H9 (cell line): ENCODE measurements around the gene CAPN5. TPM values are rescaled to one million over a fixed set of nuclear protein-coding genes. Genes with fewer than 3 reads are reported as not detected.

Experiments
- DNase-seq: peaks from one replicate; pipeline ENCODE4 v3.0.0-alpha.2; 2017
- H2AFZ ChIP-seq: one replicate; pipeline ENCODE4 v1.6.1; 2013; ENCODE audit warnings: mild to moderate bottlenecking, low read length, control low read depth, moderate library complexity
- H2AK5ac ChIP-seq: 2 replicates; pipeline ENCODE4 v1.6.1; 2013; ENCODE audit warnings: low read length, control low read depth, mixed read lengths; ENCODE audit not compliant: insufficient read length
- H2BK120ac ChIP-seq: one replicate; pipeline ENCODE4 v1.6.1; 2013; ENCODE audit warnings: low read depth, mild to moderate bottlenecking, low read length, control low read depth, inconsistent platforms; ENCODE audit not compliant: poor library complexity, severe bottlenecking
- H2BK12ac ChIP-seq: 2 replicates; pipeline ENCODE4 v1.6.1; 2013; ENCODE audit warnings: low read length, control low read depth, mixed read lengths, low read depth; ENCODE audit not compliant: insufficient read length
- H2BK15ac ChIP-seq: 2 replicates; pipeline ENCODE4 v1.6.1; 2013; ENCODE audit warnings: low read depth, low read length, control low read depth
- H2BK20ac ChIP-seq: one replicate; pipeline ENCODE4 v1.6.1; 2013; ENCODE audit warnings: low read depth, mild to moderate bottlenecking, low read length, control low read depth, inconsistent platforms; ENCODE audit not compliant: poor library complexity, severe bottlenecking
- H2BK5ac ChIP-seq: 2 replicates; pipeline ENCODE4 v1.6.1; 2013; ENCODE audit warnings: low read length, control low read depth, mixed read lengths; ENCODE audit not compliant: insufficient read length
- H3K14ac ChIP-seq: 2 replicates; pipeline ENCODE4 v1.6.1; 2013; ENCODE audit warnings: low read length, control low read depth; ENCODE audit not compliant: insufficient read depth
- H3K18ac ChIP-seq: 2 replicates; pipeline ENCODE4 v1.6.1; 2013; ENCODE audit warnings: low read depth, mild to moderate bottlenecking, mixed read lengths, low read length, control low read depth; ENCODE audit not compliant: insufficient read length
- H3K23ac ChIP-seq: 2 replicates; pipeline ENCODE4 v1.6.1; 2013; ENCODE audit warnings: low read length, control low read depth, mixed read lengths, low read depth; ENCODE audit not compliant: insufficient read length
- H3K23me2 ChIP-seq: 2 replicates; pipeline ENCODE4 v1.6.1; 2013; ENCODE audit warnings: low read depth, mild to moderate bottlenecking, mixed read lengths, low read length, control low read depth; ENCODE audit not compliant: insufficient read length, poor library complexity, severe bottlenecking
- H3K27ac ChIP-seq: 2 replicates; pipeline ENCODE4 v1.5.1; 2013; ENCODE audit warnings: low read length, control low read depth, mixed read lengths, low read depth; ENCODE audit not compliant: insufficient read length
- H3K27me3 ChIP-seq: 2 replicates; pipeline ENCODE4 v1.6.1; 2013; ENCODE audit warnings: low read length, control low read depth, inconsistent platforms; ENCODE audit not compliant: insufficient read depth
- H3K4ac ChIP-seq: 2 replicates; pipeline ENCODE4 v1.6.1; 2013; ENCODE audit warnings: low read depth, mild to moderate bottlenecking, control low read depth, inconsistent platforms, low read length, moderate library complexity
- H3K4me1 ChIP-seq: 2 replicates; pipeline ENCODE4 v1.6.1; 2013; ENCODE audit warnings: low read length, control low read depth, inconsistent platforms; ENCODE audit not compliant: insufficient read depth
- H3K4me2 ChIP-seq: 2 replicates; pipeline ENCODE4 v1.6.1; 2013; ENCODE audit warnings: low read length, control low read depth, mixed read lengths; ENCODE audit not compliant: insufficient read length, insufficient read depth
- H3K56ac ChIP-seq: 2 replicates; pipeline ENCODE4 v1.6.1; 2013; ENCODE audit warnings: low read depth, mild to moderate bottlenecking, mixed read lengths, low read length, control low read depth; ENCODE audit not compliant: insufficient read length
- H3K79me1 ChIP-seq: 2 replicates; pipeline ENCODE4 v1.6.1; 2013; ENCODE audit warnings: low read depth, mild to moderate bottlenecking, moderate library complexity, low read length, control low read depth, inconsistent platforms; ENCODE audit not compliant: insufficient read depth, poor library complexity, severe bottlenecking
- H3K79me2 ChIP-seq: 2 replicates; pipeline ENCODE4 v1.6.1; 2013; ENCODE audit warnings: low read length, control low read depth, inconsistent platforms; ENCODE audit not compliant: insufficient read depth
- H3K9ac ChIP-seq: 2 replicates; pipeline ENCODE4 v1.6.1; 2013; ENCODE audit warnings: low read length, control low read depth, mixed read lengths; ENCODE audit not compliant: insufficient read length; ENCODE audit errors: extremely low read depth
- H3K9me3 ChIP-seq: one replicate; pipeline ENCODE4 v1.6.1; 2013; ENCODE audit warnings: low read depth, low read length, inconsistent platforms; ENCODE audit not compliant: control insufficient read depth
- H3T11ph ChIP-seq: one replicate; pipeline ENCODE4 v1.6.1; 2013; ENCODE audit warnings: mild to moderate bottlenecking, low read length, control low read depth, inconsistent platforms
- H4K20me1 ChIP-seq: one replicate; pipeline ENCODE4 v1.6.1; 2013; ENCODE audit not compliant: control insufficient read depth, insufficient read length, insufficient read depth
- H4K5ac ChIP-seq: 2 replicates; pipeline ENCODE4 v1.6.1; 2013; ENCODE audit warnings: low read depth, mild to moderate bottlenecking, mixed read lengths, low read length, control low read depth; ENCODE audit not compliant: insufficient read length
- H4K8ac ChIP-seq: replicated peaks from 2 replicates; pipeline ENCODE4 v1.6.1; 2013; ENCODE audit warnings: low read length, control low read depth, mixed read lengths, low read depth; ENCODE audit not compliant: insufficient read length
- H4K91ac ChIP-seq: 2 replicates; pipeline ENCODE4 v1.6.1; 2013; ENCODE audit warnings: low read depth, mild to moderate bottlenecking, moderate library complexity, mixed read lengths, low read length, control low read depth; ENCODE audit not compliant: insufficient read length
- H3K27ac Mint-ChIP-seq, 3 experiments: 2 replicates in 2 of 3; 3 replicates in 1 of 3; pipeline ENCODE4 v1.8.0; 2020 to 2021; ENCODE audit warnings: mixed read lengths in 3 of 3, mild to moderate bottlenecking in 1 of 3, moderate library complexity in 1 of 3
- H3K27me3 Mint-ChIP-seq: 2 replicates; pipeline ENCODE4 v1.8.0; 2021; ENCODE audit warnings: low read depth, mild to moderate bottlenecking, moderate library complexity, mixed read lengths
- H3K36me3 Mint-ChIP-seq, 3 experiments: 2 replicates in 2 of 3; 3 replicates in 1 of 3; pipeline ENCODE4 v1.8.0; 2020 to 2021; ENCODE audit warnings: low read depth in 3 of 3, mixed read lengths in 3 of 3; ENCODE audit not compliant: insufficient read depth in 1 of 3
- H3K4me1 Mint-ChIP-seq, 2 experiments: 2 replicates each; pipeline ENCODE4 v1.8.0; 2020; ENCODE audit warnings: mixed read lengths in 2 of 2
- H3K4me3 Mint-ChIP-seq, 2 experiments: 2 replicates in 1 of 2; 3 replicates in 1 of 2; pipeline ENCODE4 v1.8.0; 2020 to 2021; ENCODE audit warnings: mild to moderate bottlenecking in 2 of 2, mixed read lengths in 2 of 2, moderate library complexity in 1 of 2
- H3K9me3 Mint-ChIP-seq, 2 experiments: 2 replicates in 1 of 2; 3 replicates in 1 of 2; pipeline ENCODE4 v1.8.0; 2020; ENCODE audit warnings: mild to moderate bottlenecking in 2 of 2, mixed read lengths in 2 of 2, moderate library complexity in 1 of 2
- CTCF ChIP-seq: fragments of 200-600 bp; sonication (generic); conservative IDR thresholded peaks from 3 replicates; pipeline ENCODE4 v1.8.0; 2021; ENCODE audit warnings: antibody characterized with exemption, mild to moderate bottlenecking
- WGBS: extraction: QIAGEN DNeasy Blood & Tissue Kit; methylation state at CpG from one replicate; pipeline ENCODE4 v1.1.7; 2013; ENCODE audit warnings: missing lambda C conversion rate, low lambda C conversion rate, mixed read lengths; ENCODE audit not compliant: insufficient read length; ENCODE audit errors: extremely low coverage; 5-methylcytosine and 5-hydroxymethylcytosine counted together
- total RNA-seq: library from RNA; stranded (reverse); gene quantifications from 2 replicates; pipeline ENCODE4 v1.2.1, GENCODE V29; 2021

Gene CAPN5
- total RNA-seq, 1 experiment from 2014 or later = 16.7 TPM

GRCh38 chr11:77143405-77144020 lies 76.7 kb downstream of the CAPN5 start:
- Histone ChIP-seq H3K27ac (no peak overlapping the region), H2AFZ (no peak overlapping the region), H3K9ac (no peak overlapping the region), H2BK20ac (no peak overlapping the region), H3K4me2 (no peak overlapping the region), H2BK12ac (no peak overlapping the region), H4K8ac (no peak overlapping the region), H3K23ac (no peak overlapping the region), H3K18ac (no peak overlapping the region), H3T11ph (no peak overlapping the region), H3K79me2 (no peaks in the 10 kb centered on the region), H2BK120ac (no peak overlapping the region), H3K4ac (no peak overlapping the region), H4K91ac (no peak overlapping the region), H3K14ac (no peak overlapping the region; the same call in 1 of the 2 replicates), H3K9me3 (no peaks in the 10 kb centered on the region), H3K4me1 (peaks cover 2% of the 10 kb centered on the region; the same call in 1 of the 2 replicates), H4K20me1 (peaks cover 3% of the 10 kb centered on the region), H2AK5ac (no peak overlapping the region), H2BK15ac (no peak overlapping the region), H4K5ac (no peak overlapping the region), H3K23me2 (peaks cover 8% of the 10 kb centered on the region), H3K27me3 (no peaks in the 10 kb centered on the region), H3K56ac (no peak overlapping the region), H2BK5ac (no peak overlapping the region), H3K79me1 (no peaks in the 10 kb centered on the region)
- no peak overlapping the region; a peak in 1 of 7 replicates for H3K27ac Mint-ChIP-seq
- H3K4me3 Mint-ChIP-seq = no peak overlapping the region
- no peak for DNase-seq
- H3K4me1 Mint-ChIP-seq = peaks cover 23 to 30% of the 10 kb centered on the region in 2 experiments
- no CpG with 5 or more reads among the region's 8 CpGs for WGBS
- H3K36me3 Mint-ChIP-seq = no peaks in the 10 kb centered on the region
- peaks cover 20% of the 10 kb centered on the region for H3K27me3 Mint-ChIP-seq
- no peaks in the 10 kb centered on the region; a peak in 1 of 5 replicates for H3K9me3 Mint-ChIP-seq
- TF ChIP-seq CTCF = no peak
